ENCODE data around the gene UNCX. TPM values are rescaled to one million over a fixed set of nuclear protein-coding genes. Genes with fewer than 3 reads are reported as not detected.

Gene UNCX
- total and polyA plus RNA-seq, 2 experiments from 2014 or later = not detected

DNA sequence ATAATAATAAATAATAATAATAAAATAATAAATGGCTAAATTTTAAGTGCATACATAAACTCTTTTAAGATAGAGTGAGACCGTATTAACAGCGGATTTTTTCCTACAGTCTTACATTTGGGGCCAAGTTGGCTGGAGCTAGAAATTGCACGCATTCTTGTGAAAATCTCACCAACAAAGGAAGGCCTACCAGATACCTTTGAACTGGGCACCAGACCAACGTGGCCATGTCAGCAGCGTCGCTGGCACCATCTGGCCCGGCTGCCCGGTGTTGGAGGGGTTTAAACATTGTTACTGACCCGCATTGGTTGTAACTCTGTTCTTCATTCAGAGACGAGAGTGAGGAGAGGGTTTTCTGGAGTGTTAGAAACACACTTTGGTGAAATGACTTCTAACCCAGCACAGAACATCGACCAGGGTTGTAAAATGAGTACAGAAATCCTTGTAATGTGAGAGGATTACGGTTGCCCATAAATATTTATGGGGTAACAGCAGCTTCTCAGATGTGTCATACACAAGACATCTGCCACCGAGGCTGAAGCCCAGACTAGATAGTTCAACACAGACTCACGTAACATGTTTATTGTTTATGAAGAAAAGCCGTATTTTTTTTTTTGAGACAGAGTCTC lies 34.6 kb upstream of the UNCX start:
- Histone ChIP-seq H3K36me3 (ENCODE audit: insufficient read depth) (no peaks in the 10 kb centered on the region), H4K20me1 (replicated peaks; ENCODE audit: insufficient read depth) (no peaks in the 10 kb centered on the region), H3K27me3 (ENCODE audit: insufficient read depth) (no peaks in the 10 kb centered on the region), H3K4me1 (ENCODE audit: insufficient read depth) (no peaks in the 10 kb centered on the region), H3K4me2 (no peak overlapping the region), H3K4me3 (no peak overlapping the region), H3K27ac (ENCODE audit: low read depth) (no peak overlapping the region), H3K9me2 (ENCODE audit: insufficient read depth) (no peaks in the 10 kb centered on the region), H2AFZ (no peak overlapping the region), H3K79me2 (replicated peaks; ENCODE audit: insufficient read depth) (no peaks in the 10 kb centered on the region), H3F3A (replicated peaks; ENCODE audit: low read depth) (no peaks in the 10 kb centered on the region)
- no peaks in the 10 kb centered on the region for H3K4me1 Mint-ChIP-seq
- ATAC-seq = no peak
- peaks cover 17% of the 10 kb centered on the region; the same call in 2 of the 3 replicates for H3K9me3 Mint-ChIP-seq
- H3K36me3 Mint-ChIP-seq (ENCODE audit: low read depth) = 0 out of 3 replicates have a peak, but pooled peaks cover 3% of the 10 kb centered on the region
- H3K27me3 Mint-ChIP-seq (ENCODE audit: insufficient read depth, low read depth, poor library complexity) = peaks cover 15% of the 10 kb centered on the region
- no peak overlapping the region for H3K4me3 Mint-ChIP-seq
- no peak for TF ChIP-seq EZH2 (IDR thresholded peaks at IDR 0.05; ENCODE audit: low read depth, unreplicated experiment)
- TF ChIP-seq, protein P1, sequence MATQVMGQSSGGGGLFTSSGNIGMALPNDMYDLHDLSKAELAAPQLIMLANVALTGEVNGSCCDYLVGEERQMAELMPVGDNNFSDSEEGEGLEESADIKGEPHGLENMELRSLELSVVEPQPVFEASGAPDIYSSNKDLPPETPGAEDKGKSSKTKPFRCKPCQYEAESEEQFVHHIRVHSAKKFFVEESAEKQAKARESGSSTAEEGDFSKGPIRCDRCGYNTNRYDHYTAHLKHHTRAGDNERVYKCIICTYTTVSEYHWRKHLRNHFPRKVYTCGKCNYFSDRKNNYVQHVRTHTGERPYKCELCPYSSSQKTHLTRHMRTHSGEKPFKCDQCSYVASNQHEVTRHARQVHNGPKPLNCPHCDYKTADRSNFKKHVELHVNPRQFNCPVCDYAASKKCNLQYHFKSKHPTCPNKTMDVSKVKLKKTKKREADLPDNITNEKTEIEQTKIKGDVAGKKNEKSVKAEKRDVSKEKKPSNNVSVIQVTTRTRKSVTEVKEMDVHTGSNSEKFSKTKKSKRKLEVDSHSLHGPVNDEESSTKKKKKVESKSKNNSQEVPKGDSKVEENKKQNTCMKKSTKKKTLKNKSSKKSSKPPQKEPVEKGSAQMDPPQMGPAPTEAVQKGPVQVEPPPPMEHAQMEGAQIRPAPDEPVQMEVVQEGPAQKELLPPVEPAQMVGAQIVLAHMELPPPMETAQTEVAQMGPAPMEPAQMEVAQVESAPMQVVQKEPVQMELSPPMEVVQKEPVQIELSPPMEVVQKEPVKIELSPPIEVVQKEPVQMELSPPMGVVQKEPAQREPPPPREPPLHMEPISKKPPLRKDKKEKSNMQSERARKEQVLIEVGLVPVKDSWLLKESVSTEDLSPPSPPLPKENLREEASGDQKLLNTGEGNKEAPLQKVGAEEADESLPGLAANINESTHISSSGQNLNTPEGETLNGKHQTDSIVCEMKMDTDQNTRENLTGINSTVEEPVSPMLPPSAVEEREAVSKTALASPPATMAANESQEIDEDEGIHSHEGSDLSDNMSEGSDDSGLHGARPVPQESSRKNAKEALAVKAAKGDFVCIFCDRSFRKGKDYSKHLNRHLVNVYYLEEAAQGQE (IDR thresholded peaks at IDR 0.05; ENCODE audit: unreplicated experiment) = no peak
- no peak for TF ChIP-seq ZNF114 (CRISPR knock-in tag; IDR thresholded peaks at IDR 0.05)
- TF ChIP-seq, protein P2, sequence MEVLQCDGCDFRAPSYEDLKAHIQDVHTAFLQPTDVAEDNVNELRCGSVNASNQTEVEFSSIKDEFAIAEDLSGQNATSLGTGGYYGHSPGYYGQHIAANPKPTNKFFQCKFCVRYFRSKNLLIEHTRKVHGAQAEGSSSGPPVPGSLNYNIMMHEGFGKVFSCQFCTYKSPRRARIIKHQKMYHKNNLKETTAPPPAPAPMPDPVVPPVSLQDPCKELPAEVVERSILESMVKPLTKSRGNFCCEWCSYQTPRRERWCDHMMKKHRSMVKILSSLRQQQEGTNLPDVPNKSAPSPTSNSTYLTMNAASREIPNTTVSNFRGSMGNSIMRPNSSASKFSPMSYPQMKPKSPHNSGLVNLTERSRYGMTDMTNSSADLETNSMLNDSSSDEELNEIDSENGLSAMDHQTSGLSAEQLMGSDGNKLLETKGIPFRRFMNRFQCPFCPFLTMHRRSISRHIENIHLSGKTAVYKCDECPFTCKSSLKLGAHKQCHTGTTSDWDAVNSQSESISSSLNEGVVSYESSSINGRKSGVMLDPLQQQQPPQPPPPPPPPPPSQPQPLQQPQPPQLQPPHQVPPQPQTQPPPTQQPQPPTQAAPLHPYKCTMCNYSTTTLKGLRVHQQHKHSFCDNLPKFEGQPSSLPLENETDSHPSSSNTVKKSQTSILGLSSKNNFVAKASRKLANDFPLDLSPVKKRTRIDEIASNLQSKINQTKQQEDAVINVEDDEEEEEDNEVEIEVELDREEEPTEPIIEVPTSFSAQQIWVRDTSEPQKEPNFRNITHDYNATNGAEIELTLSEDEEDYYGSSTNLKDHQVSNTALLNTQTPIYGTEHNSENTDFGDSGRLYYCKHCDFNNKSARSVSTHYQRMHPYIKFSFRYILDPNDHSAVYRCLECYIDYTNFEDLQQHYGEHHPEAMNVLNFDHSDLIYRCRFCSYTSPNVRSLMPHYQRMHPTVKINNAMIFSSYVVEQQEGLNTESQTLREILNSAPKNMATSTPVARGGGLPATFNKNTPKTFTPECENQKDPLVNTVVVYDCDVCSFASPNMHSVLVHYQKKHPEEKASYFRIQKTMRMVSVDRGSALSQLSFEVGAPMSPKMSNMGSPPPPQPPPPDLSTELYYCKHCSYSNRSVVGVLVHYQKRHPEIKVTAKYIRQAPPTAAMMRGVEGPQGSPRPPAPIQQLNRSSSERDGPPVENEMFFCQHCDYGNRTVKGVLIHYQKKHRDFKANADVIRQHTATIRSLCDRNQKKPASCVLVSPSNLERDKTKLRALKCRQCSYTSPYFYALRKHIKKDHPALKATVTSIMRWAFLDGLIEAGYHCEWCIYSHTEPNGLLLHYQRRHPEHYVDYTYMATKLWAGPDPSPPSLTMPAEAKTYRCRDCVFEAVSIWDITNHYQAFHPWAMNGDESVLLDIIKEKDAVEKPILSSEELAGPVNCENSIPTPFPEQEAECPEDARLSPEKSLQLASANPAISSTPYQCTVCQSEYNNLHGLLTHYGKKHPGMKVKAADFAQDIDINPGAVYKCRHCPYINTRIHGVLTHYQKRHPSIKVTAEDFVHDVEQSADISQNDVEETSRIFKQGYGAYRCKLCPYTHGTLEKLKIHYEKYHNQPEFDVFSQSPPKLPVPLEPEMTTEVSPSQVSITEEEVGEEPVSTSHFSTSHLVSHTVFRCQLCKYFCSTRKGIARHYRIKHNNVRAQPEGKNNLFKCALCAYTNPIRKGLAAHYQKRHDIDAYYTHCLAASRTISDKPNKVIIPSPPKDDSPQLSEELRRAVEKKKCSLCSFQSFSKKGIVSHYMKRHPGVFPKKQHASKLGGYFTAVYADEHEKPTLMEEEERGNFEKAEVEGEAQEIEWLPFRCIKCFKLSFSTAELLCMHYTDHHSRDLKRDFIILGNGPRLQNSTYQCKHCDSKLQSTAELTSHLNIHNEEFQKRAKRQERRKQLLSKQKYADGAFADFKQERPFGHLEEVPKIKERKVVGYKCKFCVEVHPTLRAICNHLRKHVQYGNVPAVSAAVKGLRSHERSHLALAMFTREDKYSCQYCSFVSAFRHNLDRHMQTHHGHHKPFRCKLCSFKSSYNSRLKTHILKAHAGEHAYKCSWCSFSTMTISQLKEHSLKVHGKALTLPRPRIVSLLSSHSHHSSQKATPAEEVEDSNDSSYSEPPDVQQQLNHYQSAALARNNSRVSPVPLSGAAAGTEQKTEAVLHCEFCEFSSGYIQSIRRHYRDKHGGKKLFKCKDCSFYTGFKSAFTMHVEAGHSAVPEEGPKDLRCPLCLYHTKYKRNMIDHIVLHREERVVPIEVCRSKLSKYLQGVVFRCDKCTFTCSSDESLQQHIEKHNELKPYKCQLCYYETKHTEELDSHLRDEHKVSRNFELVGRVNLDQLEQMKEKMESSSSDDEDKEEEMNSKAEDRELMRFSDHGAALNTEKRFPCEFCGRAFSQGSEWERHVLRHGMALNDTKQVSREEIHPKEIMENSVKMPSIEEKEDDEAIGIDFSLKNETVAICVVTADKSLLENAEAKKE (CRISPR knock-in tag; IDR thresholded peaks at IDR 0.05) = no peak
- TF ChIP-seq JUNB (IDR thresholded peaks at IDR 0.05; ENCODE audit: unreplicated experiment) = no peak
- no peak for TF ChIP-seq ZNF331 (CRISPR knock-in tag; IDR thresholded peaks at IDR 0.05; ENCODE audit: low read depth)
- TF ChIP-seq, protein P3, sequence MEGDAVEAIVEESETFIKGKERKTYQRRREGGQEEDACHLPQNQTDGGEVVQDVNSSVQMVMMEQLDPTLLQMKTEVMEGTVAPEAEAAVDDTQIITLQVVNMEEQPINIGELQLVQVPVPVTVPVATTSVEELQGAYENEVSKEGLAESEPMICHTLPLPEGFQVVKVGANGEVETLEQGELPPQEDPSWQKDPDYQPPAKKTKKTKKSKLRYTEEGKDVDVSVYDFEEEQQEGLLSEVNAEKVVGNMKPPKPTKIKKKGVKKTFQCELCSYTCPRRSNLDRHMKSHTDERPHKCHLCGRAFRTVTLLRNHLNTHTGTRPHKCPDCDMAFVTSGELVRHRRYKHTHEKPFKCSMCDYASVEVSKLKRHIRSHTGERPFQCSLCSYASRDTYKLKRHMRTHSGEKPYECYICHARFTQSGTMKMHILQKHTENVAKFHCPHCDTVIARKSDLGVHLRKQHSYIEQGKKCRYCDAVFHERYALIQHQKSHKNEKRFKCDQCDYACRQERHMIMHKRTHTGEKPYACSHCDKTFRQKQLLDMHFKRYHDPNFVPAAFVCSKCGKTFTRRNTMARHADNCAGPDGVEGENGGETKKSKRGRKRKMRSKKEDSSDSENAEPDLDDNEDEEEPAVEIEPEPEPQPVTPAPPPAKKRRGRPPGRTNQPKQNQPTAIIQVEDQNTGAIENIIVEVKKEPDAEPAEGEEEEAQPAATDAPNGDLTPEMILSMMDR (conservative IDR thresholded peaks at IDR 0.05; ENCODE audit: low read depth in 2 of 2) = no peak
- TF ChIP-seq CREB1 (CRISPR knock-in tag; IDR thresholded peaks at IDR 0.05; ENCODE audit: low read depth) = no peak
- TF ChIP-seq STAT1 (IDR thresholded peaks at IDR 0.05; ENCODE audit: unreplicated experiment) = no peak
- TF ChIP-seq NANOG (IDR thresholded peaks at IDR 0.05; ENCODE audit: borderline replicate concordance) = no peak
- TF ChIP-seq POLR2AphosphoS5 (IDR thresholded peaks at IDR 0.05; ENCODE audit: low read depth) = no peak
- TF ChIP-seq, protein P4, sequence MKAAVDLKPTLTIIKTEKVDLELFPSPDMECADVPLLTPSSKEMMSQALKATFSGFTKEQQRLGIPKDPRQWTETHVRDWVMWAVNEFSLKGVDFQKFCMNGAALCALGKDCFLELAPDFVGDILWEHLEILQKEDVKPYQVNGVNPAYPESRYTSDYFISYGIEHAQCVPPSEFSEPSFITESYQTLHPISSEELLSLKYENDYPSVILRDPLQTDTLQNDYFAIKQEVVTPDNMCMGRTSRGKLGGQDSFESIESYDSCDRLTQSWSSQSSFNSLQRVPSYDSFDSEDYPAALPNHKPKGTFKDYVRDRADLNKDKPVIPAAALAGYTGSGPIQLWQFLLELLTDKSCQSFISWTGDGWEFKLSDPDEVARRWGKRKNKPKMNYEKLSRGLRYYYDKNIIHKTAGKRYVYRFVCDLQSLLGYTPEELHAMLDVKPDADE (IDR thresholded peaks at IDR 0.05) = no peak
- TF ChIP-seq EZH2phosphoT487 (IDR thresholded peaks at IDR 0.05; ENCODE audit: unreplicated experiment) = no peak
- no peak for DNase-seq (ENCODE audit: low spot score)
- no peak overlapping the region for H3K27ac Mint-ChIP-seq
